ENCODE results near the gene KIF26B.
"Not testable (repeated sequence)": the region's sequence is repeated elsewhere in the genome, so short reads cannot be mapped to it uniquely, and the experiment has no call there.

Gene KIF26B

DNA sequence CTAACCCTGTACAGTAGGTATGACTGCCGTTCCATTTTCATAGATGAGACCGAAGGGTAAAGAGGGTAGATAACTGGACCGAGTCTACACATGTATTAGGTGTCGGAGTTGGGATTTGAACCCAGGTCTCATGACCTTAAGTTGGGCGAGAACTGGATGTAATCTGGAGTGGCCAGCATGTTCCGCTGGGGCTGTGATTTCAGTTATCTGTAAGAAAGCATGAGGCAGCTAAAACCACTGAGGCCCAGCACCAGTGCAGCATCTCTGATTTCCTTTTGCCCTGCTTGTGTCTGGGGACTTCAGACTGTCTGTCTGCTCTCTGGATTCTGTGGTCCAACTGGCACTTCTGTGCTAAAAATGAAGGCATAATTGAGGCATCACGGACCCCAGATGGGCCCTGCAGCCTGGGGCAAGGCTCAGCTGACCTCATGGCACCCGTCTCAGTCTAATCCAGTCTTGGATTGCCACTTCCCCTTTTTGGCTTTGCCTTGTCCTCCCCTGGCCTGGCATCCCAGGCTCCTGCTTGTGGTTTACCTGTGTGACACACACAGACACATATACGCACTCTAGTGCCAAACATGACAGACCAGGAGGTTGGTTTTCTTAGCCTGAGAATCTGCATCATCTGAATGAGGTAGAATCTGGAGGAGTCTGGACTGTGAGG lies 180.2 kb downstream of the KIF26B start:
- no peak overlapping the region for H3K9ac ChIP-seq (ENCODE audit: low read length)
- no peak overlapping the region for H3K4me3 ChIP-seq (ENCODE audit: low read depth in 1 of 2, low read length in 2 of 2)
- H3K4me1 ChIP-seq (ENCODE audit: insufficient read depth, low read length) = no peaks in the 10 kb centered on the region
- H3K27ac ChIP-seq (ENCODE audit: low read depth, low read length) = no peak overlapping the region
- H3K9me3 ChIP-seq (ENCODE audit: low read length) = no peaks in the 10 kb centered on the region
- no peaks in the 10 kb centered on the region for H3K27me3 ChIP-seq (ENCODE audit: control insufficient read depth in 1 of 2, insufficient read depth in 2 of 2, low read length in 2 of 2)
- no peaks in the 10 kb centered on the region for H3K36me3 ChIP-seq (ENCODE audit: insufficient read depth, low read length)

DNA sequence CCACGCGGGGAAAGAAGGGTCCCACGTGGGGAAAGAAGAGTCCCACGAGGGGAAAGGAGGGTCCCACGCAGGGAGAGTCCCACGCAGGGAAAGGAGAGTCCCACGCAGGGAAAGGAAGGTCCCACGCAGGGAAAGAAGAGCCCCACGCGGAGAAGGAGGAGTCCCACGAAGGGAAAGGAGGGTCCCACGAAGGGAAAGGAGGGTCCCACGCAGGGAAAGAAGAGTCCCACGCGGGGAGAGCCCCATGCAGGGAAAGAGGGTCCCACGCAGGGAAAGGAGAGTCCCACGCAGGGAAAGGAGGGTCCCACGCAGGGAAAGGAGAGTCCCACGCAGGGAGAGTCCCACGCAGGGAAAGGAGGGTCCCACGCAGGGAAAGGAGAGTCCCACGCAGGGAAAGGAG lies 180.9 kb downstream of the KIF26B start:
- H3K36me3 ChIP-seq (ENCODE audit: insufficient read depth, low read length); H3K4me3 ChIP-seq (ENCODE audit: low read depth in 1 of 2, low read length in 2 of 2); H3K9me3 ChIP-seq (ENCODE audit: low read length); H3K27ac ChIP-seq (ENCODE audit: low read depth, low read length); H3K27me3 ChIP-seq (ENCODE audit: control insufficient read depth in 1 of 2, insufficient read depth in 2 of 2, low read length in 2 of 2); H3K9ac ChIP-seq (ENCODE audit: low read length); H3K4me1 ChIP-seq (ENCODE audit: insufficient read depth, low read length): not testable (repeated sequence)

DNA sequence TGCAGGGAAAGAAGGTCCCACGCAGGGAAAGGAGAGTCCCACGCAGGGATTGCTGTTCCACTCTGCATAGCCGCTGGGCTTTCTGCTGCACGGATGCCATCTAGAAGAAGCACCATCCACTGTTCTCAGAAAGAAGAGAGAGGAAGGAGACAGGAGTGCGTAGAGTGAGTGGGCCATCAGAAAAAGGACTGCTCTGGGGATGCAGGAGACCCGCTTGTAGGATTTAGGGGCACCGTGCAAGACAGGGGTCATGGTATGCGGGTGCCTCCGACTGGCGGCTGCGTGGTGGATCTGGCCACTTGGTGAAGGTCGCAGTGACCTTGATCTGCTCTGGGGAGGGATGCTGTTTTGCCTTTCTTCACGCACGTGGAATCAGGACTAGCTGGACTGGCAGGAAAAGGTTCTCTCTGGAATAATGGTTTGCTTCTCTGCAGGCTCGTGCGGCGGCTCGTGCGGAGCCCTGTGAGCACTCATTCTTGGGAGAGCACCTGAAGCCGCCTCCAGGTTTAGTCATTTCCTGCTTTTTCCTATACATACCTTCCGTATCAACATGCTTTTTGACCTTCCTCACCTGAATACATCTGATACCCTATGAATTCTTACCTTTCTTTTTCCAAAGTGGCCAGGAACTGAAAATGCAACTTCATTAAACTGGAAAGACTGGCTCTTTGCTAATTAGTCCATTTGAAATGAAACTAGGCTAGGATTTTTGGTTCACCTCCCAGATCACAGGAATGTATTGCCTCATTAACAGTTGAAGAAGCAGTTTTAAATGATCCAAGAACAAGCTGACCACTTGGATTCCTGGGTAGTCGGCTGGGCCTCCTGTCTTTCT lies 181.6 kb downstream of the KIF26B start:
- no peaks in the 10 kb centered on the region for H3K36me3 ChIP-seq (ENCODE audit: insufficient read depth, low read length)
- H3K4me3 ChIP-seq (ENCODE audit: low read depth in 1 of 2, low read length in 2 of 2) = no peak overlapping the region
- no peaks in the 10 kb centered on the region for H3K4me1 ChIP-seq (ENCODE audit: insufficient read depth, low read length)
- no peak overlapping the region for H3K9ac ChIP-seq (ENCODE audit: low read length)
- no peak overlapping the region for H3K27ac ChIP-seq (ENCODE audit: low read depth, low read length)
- H3K9me3 ChIP-seq (ENCODE audit: low read length) = no peaks in the 10 kb centered on the region
- H3K27me3 ChIP-seq (ENCODE audit: control insufficient read depth in 1 of 2, insufficient read depth in 2 of 2, low read length in 2 of 2) = no peaks in the 10 kb centered on the region

DNA sequence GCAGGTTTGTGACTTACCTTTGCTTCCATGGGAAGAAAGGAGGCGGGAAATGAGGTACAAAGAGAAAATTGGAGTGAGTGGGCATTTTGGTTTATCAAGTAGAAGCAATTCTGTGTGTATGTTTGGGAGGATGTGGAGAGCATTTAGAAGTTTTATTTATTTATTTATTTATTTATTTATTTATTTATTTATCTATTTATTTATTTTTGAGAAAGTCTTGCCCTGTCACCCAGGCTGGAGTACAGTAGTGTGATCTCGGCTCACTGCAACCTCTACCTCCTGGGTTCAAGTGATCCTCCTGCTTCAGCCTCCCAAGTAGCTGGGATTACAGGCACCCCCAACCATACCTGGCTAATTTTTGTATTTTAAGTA lies 182.2 kb downstream of the KIF26B start:
- H3K36me3 ChIP-seq (ENCODE audit: insufficient read depth, low read length); H3K27me3 ChIP-seq (ENCODE audit: control insufficient read depth in 1 of 2, insufficient read depth in 2 of 2, low read length in 2 of 2); H3K27ac ChIP-seq (ENCODE audit: low read depth, low read length); H3K9me3 ChIP-seq (ENCODE audit: low read length); H3K4me3 ChIP-seq (ENCODE audit: low read depth in 1 of 2, low read length in 2 of 2); H3K4me1 ChIP-seq (ENCODE audit: insufficient read depth, low read length); H3K9ac ChIP-seq (ENCODE audit: low read length): not testable (repeated sequence)

DNA sequence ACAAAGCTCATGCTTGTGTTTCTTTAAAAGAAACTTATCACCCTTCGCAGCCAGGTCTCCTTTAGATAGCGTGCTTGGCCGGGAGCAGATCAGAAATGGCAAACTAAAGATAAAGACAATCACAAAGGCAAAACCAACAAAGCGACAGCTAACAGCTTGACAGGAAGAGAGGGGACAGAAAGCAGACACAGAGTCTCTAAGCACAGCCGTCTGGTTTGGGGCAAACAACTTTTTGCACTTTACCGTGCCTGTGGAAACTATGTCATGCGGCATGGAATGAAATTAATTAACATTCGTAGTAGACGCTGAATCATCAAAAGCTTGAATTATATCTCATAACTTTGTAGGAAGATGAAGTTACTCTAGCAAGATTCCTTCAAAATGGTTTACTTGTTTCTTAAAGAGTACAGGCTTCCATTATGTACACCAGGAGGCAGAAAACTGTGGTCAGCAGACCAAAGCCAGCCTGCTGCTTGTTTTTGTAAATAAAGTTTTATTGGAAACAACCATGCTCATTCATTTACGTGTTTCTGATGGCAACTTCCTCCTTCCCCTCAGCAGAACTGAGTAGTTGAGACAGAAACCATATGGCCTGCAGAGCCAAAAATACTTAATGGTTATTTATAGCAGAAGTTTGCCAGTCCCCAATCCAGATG lies 183.2 kb downstream of the KIF26B start:
- no peak overlapping the region for H3K27ac ChIP-seq (ENCODE audit: low read depth, low read length)
- no peak overlapping the region for H3K9ac ChIP-seq (ENCODE audit: low read length)
- no peaks in the 10 kb centered on the region for H3K27me3 ChIP-seq (ENCODE audit: control insufficient read depth in 1 of 2, insufficient read depth in 2 of 2, low read length in 2 of 2)
- H3K9me3 ChIP-seq (ENCODE audit: low read length) = no peaks in the 10 kb centered on the region
- H3K36me3 ChIP-seq (ENCODE audit: insufficient read depth, low read length) = no peaks in the 10 kb centered on the region
- no peak overlapping the region for H3K4me3 ChIP-seq (ENCODE audit: low read depth in 1 of 2, low read length in 2 of 2)
- no peaks in the 10 kb centered on the region for H3K4me1 ChIP-seq (ENCODE audit: insufficient read depth, low read length)

DNA sequence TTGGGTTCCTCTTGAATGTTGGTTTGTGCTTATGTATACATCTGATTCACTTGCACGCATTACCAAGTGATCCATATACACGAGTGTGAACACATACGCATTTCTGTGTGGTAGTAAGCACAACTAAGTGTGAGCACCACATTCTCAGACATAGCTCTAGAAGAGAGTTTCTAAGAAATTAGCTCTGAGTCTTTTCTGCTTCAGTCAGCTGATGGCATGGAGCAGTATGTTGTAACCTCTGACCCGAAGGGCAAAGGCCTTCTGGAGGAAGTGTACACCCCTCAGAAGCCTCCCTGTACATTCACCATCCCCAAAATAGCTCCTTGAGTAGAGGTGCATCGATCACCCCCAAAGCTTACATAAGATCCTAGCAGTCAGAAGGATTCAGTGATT lies 183.7 kb downstream of the KIF26B start:
- H3K4me3 ChIP-seq (ENCODE audit: low read depth in 1 of 2, low read length in 2 of 2) = no peak overlapping the region
- H3K27ac ChIP-seq (ENCODE audit: low read depth, low read length) = no peak overlapping the region
- no peaks in the 10 kb centered on the region for H3K9me3 ChIP-seq (ENCODE audit: low read length)
- no peaks in the 10 kb centered on the region for H3K36me3 ChIP-seq (ENCODE audit: insufficient read depth, low read length)
- no peak overlapping the region for H3K9ac ChIP-seq (ENCODE audit: low read length)
- H3K4me1 ChIP-seq (ENCODE audit: insufficient read depth, low read length) = no peaks in the 10 kb centered on the region
- no peaks in the 10 kb centered on the region for H3K27me3 ChIP-seq (ENCODE audit: control insufficient read depth in 1 of 2, insufficient read depth in 2 of 2, low read length in 2 of 2)

DNA sequence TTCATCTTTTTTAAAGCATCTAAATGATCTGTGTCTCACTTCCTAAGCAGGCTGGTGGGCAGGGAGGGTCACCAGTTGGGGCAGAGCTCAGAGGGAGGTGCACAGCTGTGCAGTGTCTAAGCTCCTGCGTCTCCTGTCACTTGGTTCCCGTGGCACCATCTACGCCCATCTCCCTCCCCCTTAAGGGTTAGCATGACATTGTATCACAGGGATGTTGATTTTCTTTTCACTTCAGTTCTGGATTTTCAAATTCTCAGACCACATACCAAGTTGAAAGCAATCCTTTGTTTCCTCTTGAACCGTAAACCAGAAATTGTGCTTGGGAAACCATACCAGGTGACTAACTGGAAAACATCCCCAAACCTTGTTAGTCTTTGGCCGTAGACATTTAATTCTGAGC lies 187.0 kb downstream of the KIF26B start:
- Histone ChIP-seq H3K27me3 (ENCODE audit: control insufficient read depth in 1 of 2, insufficient read depth in 2 of 2, low read length in 2 of 2) (no peaks in the 10 kb centered on the region), H3K9me3 (ENCODE audit: low read length) (no peaks in the 10 kb centered on the region), H3K27ac (ENCODE audit: low read depth, low read length) (no peak overlapping the region), H3K4me3 (ENCODE audit: low read depth in 1 of 2, low read length in 2 of 2) (no peak overlapping the region), H3K4me1 (ENCODE audit: insufficient read depth, low read length) (no peaks in the 10 kb centered on the region), H3K36me3 (ENCODE audit: insufficient read depth, low read length) (no peaks in the 10 kb centered on the region), H3K9ac (ENCODE audit: low read length) (no peak overlapping the region)

DNA sequence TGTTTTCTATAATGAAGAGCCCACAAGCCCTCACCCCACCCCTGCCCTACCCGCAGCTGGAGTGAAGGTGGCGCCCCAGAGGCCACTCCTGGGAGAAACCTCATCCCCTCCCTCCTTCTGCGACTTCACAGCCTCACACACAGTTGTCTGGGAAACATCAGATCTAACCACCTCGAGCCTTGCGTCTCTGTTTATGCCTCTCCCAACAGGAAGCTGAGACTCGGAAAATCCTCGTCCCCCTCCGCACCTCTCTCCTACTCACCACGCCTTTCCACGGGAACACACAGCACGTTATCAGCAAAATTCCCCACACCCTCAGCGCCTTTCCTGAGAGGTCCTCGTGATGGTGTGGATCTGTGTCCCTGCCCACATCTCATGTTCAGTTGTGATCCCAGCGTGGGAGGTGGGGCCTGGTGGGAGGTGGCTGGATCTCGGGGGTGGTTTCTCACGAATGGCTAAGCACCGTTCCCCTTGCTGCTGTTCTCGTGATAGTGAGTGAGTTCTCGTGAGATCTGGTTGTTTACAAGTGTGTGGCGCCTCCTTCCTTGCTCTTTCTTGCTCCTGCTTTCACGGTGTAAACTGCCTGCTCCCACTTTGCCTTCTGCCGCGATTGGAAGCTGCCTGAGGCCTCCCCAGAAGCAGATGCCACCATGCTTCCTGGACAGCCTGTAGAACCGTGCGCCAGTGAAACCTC lies 190.6 kb downstream of the KIF26B start:
- Histone ChIP-seq H3K9ac (ENCODE audit: low read length) (no peak overlapping the region), H3K27me3 (ENCODE audit: control insufficient read depth in 1 of 2, insufficient read depth in 2 of 2, low read length in 2 of 2) (no peaks in the 10 kb centered on the region), H3K4me3 (ENCODE audit: low read depth in 1 of 2, low read length in 2 of 2) (no peak overlapping the region), H3K9me3 (ENCODE audit: low read length) (no peaks in the 10 kb centered on the region), H3K36me3 (ENCODE audit: insufficient read depth, low read length) (no peaks in the 10 kb centered on the region), H3K27ac (ENCODE audit: low read depth, low read length) (no peak overlapping the region), H3K4me1 (ENCODE audit: insufficient read depth, low read length) (no peaks in the 10 kb centered on the region)

DNA sequence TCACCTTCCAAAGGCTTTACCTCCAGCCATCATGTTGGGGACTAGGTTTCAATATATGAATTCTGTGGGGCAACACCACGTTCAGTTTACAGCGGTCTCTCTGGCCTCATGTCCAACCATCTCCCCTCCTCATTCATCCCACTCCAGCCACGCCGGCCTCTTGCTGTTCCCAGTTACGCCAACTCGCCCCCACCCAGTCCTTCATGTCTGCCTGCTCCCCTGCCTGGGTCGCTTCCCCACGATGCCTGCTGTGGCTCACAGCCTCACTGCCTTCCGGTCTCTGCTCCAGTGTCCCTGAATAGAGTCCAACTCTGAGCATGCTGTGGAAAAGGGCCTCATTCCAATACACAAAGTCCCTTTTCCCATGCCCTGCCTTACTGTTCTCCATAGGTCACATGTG lies 193.8 kb downstream of the KIF26B start:
- H3K27ac ChIP-seq (ENCODE audit: low read depth, low read length) = no peak overlapping the region
- no peak overlapping the region for H3K4me3 ChIP-seq (ENCODE audit: low read depth in 1 of 2, low read length in 2 of 2)
- no peaks in the 10 kb centered on the region for H3K27me3 ChIP-seq (ENCODE audit: control insufficient read depth in 1 of 2, insufficient read depth in 2 of 2, low read length in 2 of 2)
- no peaks in the 10 kb centered on the region for H3K9me3 ChIP-seq (ENCODE audit: low read length)
- no peaks in the 10 kb centered on the region for H3K4me1 ChIP-seq (ENCODE audit: insufficient read depth, low read length)
- no peaks in the 10 kb centered on the region for H3K36me3 ChIP-seq (ENCODE audit: insufficient read depth, low read length)
- no peak overlapping the region for H3K9ac ChIP-seq (ENCODE audit: low read length)

DNA sequence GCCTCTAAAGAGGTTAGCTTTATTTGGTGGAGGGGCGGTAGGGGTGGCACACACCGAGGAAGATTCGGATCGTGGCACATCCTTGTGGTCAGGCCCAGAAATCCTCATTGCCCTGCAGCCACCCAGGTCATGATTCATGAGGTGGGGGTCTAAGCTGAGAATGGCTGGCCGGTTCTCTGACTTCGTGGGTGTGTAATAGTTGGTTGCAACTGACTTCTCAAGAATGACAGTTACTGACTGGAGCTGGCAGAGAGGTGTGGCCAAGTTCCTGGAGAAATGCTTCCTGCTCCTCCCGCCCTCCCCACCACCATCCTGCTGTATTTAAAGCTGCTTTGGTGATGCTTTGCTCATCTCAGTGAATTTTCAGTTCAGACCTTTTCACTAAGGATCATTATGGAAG lies 198.6 kb downstream of the KIF26B start:
- no peak overlapping the region for H3K27ac ChIP-seq (ENCODE audit: low read depth, low read length)
- no peak overlapping the region for H3K9ac ChIP-seq (ENCODE audit: low read length)
- no peaks in the 10 kb centered on the region for H3K27me3 ChIP-seq (ENCODE audit: control insufficient read depth in 1 of 2, insufficient read depth in 2 of 2, low read length in 2 of 2)
- no peaks in the 10 kb centered on the region for H3K4me1 ChIP-seq (ENCODE audit: insufficient read depth, low read length)
- H3K36me3 ChIP-seq (ENCODE audit: insufficient read depth, low read length) = no peaks in the 10 kb centered on the region
- no peak overlapping the region for H3K4me3 ChIP-seq (ENCODE audit: low read depth in 1 of 2, low read length in 2 of 2)
- H3K9me3 ChIP-seq (ENCODE audit: low read length) = no peaks in the 10 kb centered on the region

DNA sequence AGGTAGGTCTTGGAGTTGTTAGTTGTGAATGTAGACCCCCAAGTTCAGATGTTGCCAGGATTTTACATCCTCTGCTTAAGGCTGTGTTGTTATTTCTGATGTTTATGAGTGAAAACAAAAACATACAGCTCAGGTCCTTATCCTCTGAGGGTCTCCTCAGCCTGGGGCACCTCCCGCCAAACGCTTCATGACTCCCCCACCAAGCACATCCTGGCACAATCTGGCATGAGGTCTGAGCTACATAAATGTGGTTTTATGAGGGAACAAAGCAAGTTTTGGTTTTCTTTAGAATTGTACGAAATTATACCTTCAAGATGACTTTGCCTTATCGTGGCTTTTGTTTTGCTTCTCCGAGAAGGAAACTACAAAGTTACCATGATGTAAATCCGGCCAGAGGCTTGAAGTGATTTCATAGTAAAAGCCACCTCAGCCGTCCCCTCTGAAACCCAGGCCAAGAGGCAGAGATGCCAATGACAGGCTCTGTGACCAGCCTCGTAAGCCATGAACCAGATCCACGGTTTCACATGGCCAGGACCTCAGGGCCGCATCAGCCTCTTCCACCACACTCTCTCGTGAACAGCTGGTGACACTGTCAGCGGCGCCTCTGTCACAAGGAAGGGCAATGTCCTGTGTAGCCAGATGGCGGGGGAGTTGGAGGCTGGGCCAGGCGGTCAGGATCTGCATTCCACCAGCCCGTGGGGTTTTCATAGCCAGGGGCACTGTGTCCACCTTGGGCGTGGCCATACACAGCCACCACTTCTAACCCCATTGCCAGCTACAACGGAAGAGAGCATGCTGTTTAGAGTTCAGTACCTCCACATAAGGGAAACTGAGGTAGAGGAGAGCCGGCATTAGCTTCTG lies 199.4 kb downstream of the KIF26B start:
- no peaks in the 10 kb centered on the region for H3K9me3 ChIP-seq (ENCODE audit: low read length)
- H3K9ac ChIP-seq (ENCODE audit: low read length) = no peak overlapping the region
- no peaks in the 10 kb centered on the region for H3K4me1 ChIP-seq (ENCODE audit: insufficient read depth, low read length)
- H3K27me3 ChIP-seq (ENCODE audit: control insufficient read depth in 1 of 2, insufficient read depth in 2 of 2, low read length in 2 of 2) = no peaks in the 10 kb centered on the region
- H3K4me3 ChIP-seq (ENCODE audit: low read depth in 1 of 2, low read length in 2 of 2) = no peak overlapping the region
- H3K27ac ChIP-seq (ENCODE audit: low read depth, low read length) = no peak overlapping the region
- H3K36me3 ChIP-seq (ENCODE audit: insufficient read depth, low read length) = no peaks in the 10 kb centered on the region

Data from muscle layer of colon (tissue), 2 donors.